Measurements from ENCODE around the gene IL17D. TPM values are rescaled to one million over a fixed set of nuclear protein-coding genes. Genes with fewer than 3 reads are reported as not detected.

The IL17D gene
- total and polyA plus RNA-seq, 2 donors = 0.52 to 0.85 TPM

DNA sequence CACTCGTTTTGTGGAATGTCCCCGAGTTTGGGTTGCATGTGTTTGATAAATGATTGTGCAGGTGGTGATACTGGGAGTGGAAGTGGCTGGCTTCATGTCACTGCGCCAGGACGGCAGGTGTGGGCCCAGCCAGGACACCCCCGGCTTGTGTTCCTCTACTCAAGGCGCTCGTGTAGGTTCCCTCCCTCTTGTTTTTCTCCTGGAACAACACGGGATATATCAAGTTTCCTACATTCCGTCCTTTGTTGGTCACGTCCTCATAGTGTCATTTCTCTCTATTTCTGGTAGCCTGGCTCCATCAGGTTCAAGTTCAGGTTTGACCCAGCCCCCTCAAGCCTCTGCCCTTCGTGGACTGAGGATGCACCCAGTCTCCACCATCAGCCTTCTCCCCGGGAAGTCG lies 16.3 kb downstream of the IL17D start:
- Histone ChIP-seq H3K9me3 (ENCODE audit: control insufficient read depth in 2 of 2, insufficient read depth in 1 of 2, low read length in 1 of 2) (peaks cover 0 to 6% of the 10 kb centered on the region in 2 donors), H3K36me3 (ENCODE audit: control insufficient read depth in 2 of 2, insufficient read depth in 2 of 2, low read length in 1 of 2) (no peaks in the 10 kb centered on the region), H3K27ac (ENCODE audit: low read depth in 1 of 2, low read length in 1 of 2) (no peak overlapping the region), H3K4me3 (ENCODE audit: low read length in 2 of 2) (no peak overlapping the region), H3K27me3 (ENCODE audit: control insufficient read depth in 2 of 2, insufficient read depth in 1 of 2, low read length in 1 of 2) (peaks cover 9 to 25% of the 10 kb centered on the region in 2 donors), H3K4me1 (ENCODE audit: control insufficient read depth in 2 of 2, insufficient read depth in 2 of 2, low read length in 2 of 2) (peaks cover 6 to 12% of the 10 kb centered on the region in 2 donors)
- WGBS = 93% methylated on average over 13 of the region's 13 CpGs
- DNase-seq (ENCODE audit: low read depth in 6 of 9, low spot score in 9 of 9) = no peak

DNA sequence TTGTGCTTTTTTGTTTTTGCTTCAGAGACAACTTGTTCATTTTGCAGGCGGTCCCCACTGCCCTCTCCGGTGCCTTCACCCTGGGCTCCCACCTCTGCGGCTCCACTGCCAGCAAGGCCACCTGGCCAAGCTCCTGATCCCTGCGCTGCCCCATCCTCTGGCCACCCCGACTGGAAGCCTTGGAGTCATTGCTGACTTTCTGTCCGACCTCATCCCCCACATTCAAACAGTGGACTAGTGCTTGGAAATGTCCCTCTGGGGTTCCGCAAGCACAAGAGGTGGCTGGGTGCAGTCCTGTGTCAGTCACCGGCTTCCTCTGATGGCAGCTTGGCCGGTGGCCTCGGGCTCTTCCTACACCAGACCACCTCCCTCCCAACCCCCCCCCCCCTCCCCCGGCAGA lies 17.0 kb downstream of the IL17D start:
- peaks cover 9 to 25% of the 10 kb centered on the region in 2 donors for H3K27me3 ChIP-seq (ENCODE audit: control insufficient read depth in 2 of 2, insufficient read depth in 1 of 2, low read length in 1 of 2)
- no peak overlapping the region for H3K27ac ChIP-seq (ENCODE audit: low read depth in 1 of 2, low read length in 1 of 2)
- H3K4me3 ChIP-seq (ENCODE audit: low read length in 2 of 2) = no peak overlapping the region
- H3K9me3 ChIP-seq (ENCODE audit: control insufficient read depth in 2 of 2, insufficient read depth in 1 of 2, low read length in 1 of 2) = peaks cover 0 to 6% of the 10 kb centered on the region in 2 donors
- no peaks in the 10 kb centered on the region for H3K36me3 ChIP-seq (ENCODE audit: control insufficient read depth in 2 of 2, insufficient read depth in 2 of 2, low read length in 1 of 2)
- no peak for DNase-seq (ENCODE audit: low read depth in 6 of 9, low spot score in 9 of 9)
- H3K4me1 ChIP-seq (ENCODE audit: control insufficient read depth in 2 of 2, insufficient read depth in 2 of 2, low read length in 2 of 2) = peaks cover 6 to 12% of the 10 kb centered on the region in 2 donors
- 97% methylated on average over 11 of the region's 11 CpGs for WGBS

DNA sequence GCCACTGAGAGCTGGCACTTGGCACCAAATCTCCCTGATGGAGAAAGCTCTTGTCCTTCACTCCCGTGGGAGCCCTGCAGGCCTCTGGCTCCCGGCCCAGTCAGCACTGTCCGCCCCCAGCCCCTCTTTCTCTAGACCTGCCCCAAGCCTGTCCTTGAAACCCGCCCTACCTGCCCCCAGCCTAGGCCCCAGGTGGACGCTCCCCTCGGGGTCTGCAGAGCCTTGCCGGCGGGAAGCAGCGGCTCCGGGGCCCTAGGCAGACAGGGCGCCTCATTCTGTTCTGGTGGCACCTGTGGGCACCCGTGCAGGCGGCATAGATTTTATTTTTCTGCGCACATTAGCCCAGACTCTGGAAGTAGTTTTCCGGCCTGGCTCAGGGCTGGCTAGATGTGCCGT lies 17.6 kb downstream of the IL17D start:
- 91% methylated on average over 16 of the region's 16 CpGs for WGBS
- H3K27ac ChIP-seq (ENCODE audit: low read depth in 1 of 2, low read length in 1 of 2) = no peak overlapping the region
- peaks cover 9 to 25% of the 10 kb centered on the region in 2 donors for H3K27me3 ChIP-seq (ENCODE audit: control insufficient read depth in 2 of 2, insufficient read depth in 1 of 2, low read length in 1 of 2)
- DNase-seq (ENCODE audit: low read depth in 6 of 9, low spot score in 9 of 9) = no peak
- peak overlapping the region in 1 of 2 donors; percentile 16 for H3K4me3 ChIP-seq (ENCODE audit: low read length in 2 of 2)
- peaks cover 0 to 6% of the 10 kb centered on the region in 2 donors for H3K9me3 ChIP-seq (ENCODE audit: control insufficient read depth in 2 of 2, insufficient read depth in 1 of 2, low read length in 1 of 2)
- H3K4me1 ChIP-seq (ENCODE audit: control insufficient read depth in 2 of 2, insufficient read depth in 2 of 2, low read length in 2 of 2) = peaks cover 6 to 12% of the 10 kb centered on the region in 2 donors
- H3K36me3 ChIP-seq (ENCODE audit: control insufficient read depth in 2 of 2, insufficient read depth in 2 of 2, low read length in 1 of 2) = no peaks in the 10 kb centered on the region

DNA sequence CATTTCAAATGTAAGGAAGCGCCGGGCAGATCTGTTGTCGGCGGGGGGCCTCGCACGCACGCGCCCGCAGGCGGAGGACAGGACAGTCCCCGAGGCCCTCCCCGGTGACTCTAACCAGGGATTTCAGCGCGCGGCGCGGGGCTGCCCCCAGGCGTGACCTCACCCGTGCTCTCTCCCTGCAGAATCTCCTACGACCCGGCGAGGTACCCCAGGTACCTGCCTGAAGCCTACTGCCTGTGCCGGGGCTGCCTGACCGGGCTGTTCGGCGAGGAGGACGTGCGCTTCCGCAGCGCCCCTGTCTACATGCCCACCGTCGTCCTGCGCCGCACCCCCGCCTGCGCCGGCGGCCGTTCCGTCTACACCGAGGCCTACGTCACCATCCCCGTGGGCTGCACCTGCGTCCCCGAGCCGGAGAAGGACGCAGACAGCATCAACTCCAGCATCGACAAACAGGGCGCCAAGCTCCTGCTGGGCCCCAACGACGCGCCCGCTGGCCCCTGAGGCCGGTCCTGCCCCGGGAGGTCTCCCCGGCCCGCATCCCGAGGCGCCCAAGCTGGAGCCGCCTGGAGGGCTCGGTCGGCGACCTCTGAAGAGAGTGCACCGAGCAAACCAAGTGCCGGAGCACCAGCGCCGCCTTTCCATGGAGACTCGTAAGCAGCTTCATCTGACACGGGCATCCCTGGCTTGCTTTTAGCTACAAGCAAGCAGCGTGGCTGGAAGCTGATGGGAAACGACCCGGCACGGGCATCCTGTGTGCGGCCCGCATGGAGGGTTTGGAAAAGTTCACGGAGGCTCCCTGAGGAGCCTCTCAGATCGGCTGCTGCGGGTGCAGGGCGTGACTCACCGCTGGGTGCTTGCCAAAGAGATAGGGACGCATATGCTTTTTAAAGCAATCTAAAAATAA lies 18.2 kb downstream of the IL17D start:
- WGBS = 13% methylated on average over 81 of the region's 81 CpGs
- DNase-seq (ENCODE audit: low read depth in 6 of 9, low spot score in 9 of 9) = peak in 4 of 9 donors; percentile 7 to 50 (median 26)

DNA sequence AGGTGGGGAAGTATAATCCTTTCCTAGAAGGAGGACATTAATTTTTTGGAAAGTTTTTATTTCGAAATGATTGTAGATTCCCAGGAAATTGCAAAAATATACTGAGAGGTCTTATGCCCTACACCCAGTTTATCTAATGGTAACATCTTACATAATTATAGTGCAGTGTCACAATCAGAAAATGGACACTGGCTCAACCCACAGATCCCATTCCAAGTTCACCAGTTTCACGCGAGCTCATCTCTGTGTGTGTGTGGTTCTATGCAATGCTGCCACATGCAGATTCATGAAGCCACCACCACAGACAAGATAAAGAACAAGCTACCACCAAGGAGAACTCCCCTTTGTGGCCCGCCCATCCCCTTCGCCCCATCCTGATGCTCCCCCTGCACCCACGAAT lies 24.4 kb downstream of the IL17D start:
- Histone ChIP-seq H3K4me1 (ENCODE audit: control insufficient read depth in 2 of 2, insufficient read depth in 2 of 2, low read length in 2 of 2) (no peaks in the 10 kb centered on the region), H3K9me3 (ENCODE audit: control insufficient read depth in 2 of 2, insufficient read depth in 1 of 2, low read length in 1 of 2) (no peaks in the 10 kb centered on the region), H3K36me3 (ENCODE audit: control insufficient read depth in 2 of 2, insufficient read depth in 2 of 2, low read length in 1 of 2) (peaks cover 0 to 3% of the 10 kb centered on the region in 2 donors), H3K4me3 (ENCODE audit: low read length in 2 of 2) (no peak overlapping the region), H3K27me3 (ENCODE audit: control insufficient read depth in 2 of 2, insufficient read depth in 1 of 2, low read length in 1 of 2) (no peaks in the 10 kb centered on the region), H3K27ac (ENCODE audit: low read depth in 1 of 2, low read length in 1 of 2) (no peak overlapping the region)
- DNase-seq (ENCODE audit: low read depth in 6 of 9, low spot score in 9 of 9) = no peak
- WGBS = 98% methylated on average over 6 of the region's 6 CpGs

More for the DNA sequence above, 18.2 kb downstream of the IL17D start:
- H3K9me3 ChIP-seq (ENCODE audit: control insufficient read depth in 2 of 2, insufficient read depth in 1 of 2, low read length in 1 of 2) = peaks cover 0 to 6% of the 10 kb centered on the region in 2 donors
- peaks cover 6 to 10% of the 10 kb centered on the region in 2 donors for H3K4me1 ChIP-seq (ENCODE audit: control insufficient read depth in 2 of 2, insufficient read depth in 2 of 2, low read length in 2 of 2)
- no peak overlapping the region for H3K27ac ChIP-seq (ENCODE audit: low read depth in 1 of 2, low read length in 1 of 2)
- no peaks in the 10 kb centered on the region for H3K36me3 ChIP-seq (ENCODE audit: control insufficient read depth in 2 of 2, insufficient read depth in 2 of 2, low read length in 1 of 2)
- peak overlapping the region; percentile 16 to 51 for H3K4me3 ChIP-seq (ENCODE audit: low read length in 2 of 2)
- peaks cover 9 to 25% of the 10 kb centered on the region in 2 donors for H3K27me3 ChIP-seq (ENCODE audit: control insufficient read depth in 2 of 2, insufficient read depth in 1 of 2, low read length in 1 of 2)

DNA sequence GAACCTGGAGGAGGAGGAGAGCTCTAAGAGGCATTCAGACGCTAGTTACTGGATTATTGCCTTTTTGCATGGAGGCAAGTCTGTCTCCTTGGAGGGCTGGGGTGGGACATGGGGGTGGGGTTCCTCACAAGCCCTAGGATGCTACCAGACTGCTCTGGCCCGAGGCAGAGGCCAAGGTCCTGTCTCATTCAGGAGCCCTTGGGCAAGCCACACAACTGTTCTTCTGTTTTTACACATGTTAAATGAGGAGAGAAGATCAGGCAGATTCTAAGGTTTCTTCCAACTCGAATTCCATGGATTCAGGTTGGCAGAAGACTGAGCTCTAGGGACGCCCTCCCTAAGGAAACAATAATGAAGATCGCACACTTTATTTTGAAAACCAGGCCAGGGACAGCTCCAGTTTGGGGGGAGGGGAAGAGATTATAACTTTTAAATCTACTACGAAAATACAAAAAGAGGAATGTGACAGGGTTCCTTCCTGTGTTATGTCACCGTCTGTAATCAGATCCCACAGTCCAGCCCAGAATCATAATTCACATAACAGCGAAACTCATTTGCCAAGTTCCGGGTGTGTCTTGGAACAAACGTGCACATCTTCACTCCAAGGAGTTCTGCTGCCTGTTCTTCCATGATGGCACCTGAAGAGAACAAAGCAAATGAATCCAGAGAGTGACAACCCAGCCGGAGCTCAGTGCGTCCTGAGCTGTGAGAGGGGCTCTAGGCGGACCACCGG lies 25.2 kb downstream of the IL17D start:
- Histone ChIP-seq H3K36me3 (ENCODE audit: control insufficient read depth in 2 of 2, insufficient read depth in 2 of 2, low read length in 1 of 2) (peaks cover 0 to 3% of the 10 kb centered on the region in 2 donors), H3K27ac (ENCODE audit: low read depth in 1 of 2, low read length in 1 of 2) (no peak overlapping the region), H3K27me3 (ENCODE audit: control insufficient read depth in 2 of 2, insufficient read depth in 1 of 2, low read length in 1 of 2) (no peaks in the 10 kb centered on the region), H3K4me1 (ENCODE audit: control insufficient read depth in 2 of 2, insufficient read depth in 2 of 2, low read length in 2 of 2) (no peaks in the 10 kb centered on the region), H3K4me3 (ENCODE audit: low read length in 2 of 2) (no peak overlapping the region), H3K9me3 (ENCODE audit: control insufficient read depth in 2 of 2, insufficient read depth in 1 of 2, low read length in 1 of 2) (no peaks in the 10 kb centered on the region)
- WGBS = 91% methylated on average over 14 of the region's 14 CpGs
- DNase-seq (ENCODE audit: low read depth in 6 of 9, low spot score in 9 of 9) = no peak

DNA sequence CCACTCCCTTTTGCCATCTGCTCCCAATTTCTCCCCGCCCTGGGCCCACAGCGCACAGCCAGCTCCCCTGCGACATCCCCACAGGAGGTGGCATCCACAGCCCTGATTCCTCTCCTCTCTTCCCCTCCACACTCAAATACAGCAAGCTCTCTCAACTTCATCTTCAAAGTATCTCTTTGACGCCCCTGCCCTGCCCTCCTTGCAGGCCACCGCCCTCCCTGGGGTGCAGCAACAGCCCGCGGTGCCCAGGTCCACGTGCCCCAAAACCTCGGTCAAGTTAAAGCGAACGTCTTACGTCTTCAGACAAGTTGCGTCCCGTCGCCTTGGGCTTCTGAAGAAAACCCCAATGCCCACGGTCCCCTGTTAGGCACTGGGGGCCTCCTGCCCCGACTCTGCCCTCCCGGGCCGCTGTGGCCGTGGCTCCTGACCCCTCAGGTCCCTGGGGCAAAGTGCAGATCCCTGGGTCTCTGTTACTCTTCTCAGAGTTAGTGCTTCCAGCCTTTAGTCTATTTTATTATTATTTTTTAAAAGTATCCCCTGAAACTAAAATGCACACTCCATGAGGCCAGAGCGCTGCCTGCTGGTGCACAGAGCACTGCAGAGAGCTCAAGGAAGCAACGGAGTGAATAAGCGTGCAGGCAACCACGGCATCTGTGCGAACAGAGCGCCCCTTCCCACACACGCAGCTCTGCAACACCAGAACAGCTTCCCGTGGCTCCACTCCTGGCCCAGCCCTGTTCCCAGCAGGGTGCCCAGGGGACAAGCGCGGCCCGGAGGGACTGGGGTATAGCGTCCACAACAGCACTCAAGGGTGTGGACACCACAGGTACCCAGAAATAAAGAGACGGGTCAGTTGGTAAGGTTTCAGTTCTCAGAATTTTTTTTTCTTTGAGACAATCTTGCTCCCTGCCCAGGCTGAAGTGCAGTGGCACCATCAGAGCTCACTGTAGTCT lies 26.4 kb downstream of the IL17D start:
- Histone ChIP-seq H3K36me3 (ENCODE audit: control insufficient read depth in 2 of 2, insufficient read depth in 2 of 2, low read length in 1 of 2) (peaks cover 0 to 3% of the 10 kb centered on the region in 2 donors), H3K4me1 (ENCODE audit: control insufficient read depth in 2 of 2, insufficient read depth in 2 of 2, low read length in 2 of 2) (no peaks in the 10 kb centered on the region), H3K27ac (ENCODE audit: low read depth in 1 of 2, low read length in 1 of 2) (no peak overlapping the region), H3K9me3 (ENCODE audit: control insufficient read depth in 2 of 2, insufficient read depth in 1 of 2, low read length in 1 of 2) (no peaks in the 10 kb centered on the region), H3K4me3 (ENCODE audit: low read length in 2 of 2) (no peak overlapping the region), H3K27me3 (ENCODE audit: control insufficient read depth in 2 of 2, insufficient read depth in 1 of 2, low read length in 1 of 2) (no peaks in the 10 kb centered on the region)
- DNase-seq (ENCODE audit: low read depth in 6 of 9, low spot score in 9 of 9) = no peak
- 98% methylated on average over 33 of the region's 33 CpGs for WGBS

DNA sequence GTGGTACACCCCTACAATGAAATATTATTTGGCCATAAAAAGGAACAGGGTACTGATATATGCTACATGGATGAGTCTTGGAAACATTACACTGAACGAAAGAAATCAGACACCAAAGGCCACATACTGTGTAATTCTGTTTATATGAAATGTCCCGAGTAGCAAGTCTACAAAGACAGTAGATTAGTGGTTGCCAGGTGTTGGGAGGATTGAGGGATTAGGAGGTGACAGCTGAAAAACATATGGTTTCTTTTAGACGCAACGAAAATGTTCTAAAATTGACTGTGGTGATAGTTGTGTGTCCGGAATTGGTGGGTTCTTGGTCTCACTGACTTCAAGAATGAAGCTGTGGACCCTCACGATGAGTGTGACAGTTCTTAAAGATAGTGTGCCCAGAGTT lies 35.1 kb downstream of the IL17D start:
- H3K9me3 ChIP-seq (ENCODE audit: control insufficient read depth in 2 of 2, insufficient read depth in 1 of 2, low read length in 1 of 2) = peaks cover 0 to 8% of the 10 kb centered on the region in 2 donors
- WGBS = 97% methylated on average over 6 of the region's 6 CpGs
- no peaks in the 10 kb centered on the region for H3K4me1 ChIP-seq (ENCODE audit: control insufficient read depth in 2 of 2, insufficient read depth in 2 of 2, low read length in 2 of 2)
- no peaks in the 10 kb centered on the region for H3K27me3 ChIP-seq (ENCODE audit: control insufficient read depth in 2 of 2, insufficient read depth in 1 of 2, low read length in 1 of 2)
- H3K4me3 ChIP-seq (ENCODE audit: low read length in 2 of 2) = no peak overlapping the region
- no peak for DNase-seq (ENCODE audit: low read depth in 6 of 9, low spot score in 9 of 9)
- H3K36me3 ChIP-seq (ENCODE audit: control insufficient read depth in 2 of 2, insufficient read depth in 2 of 2, low read length in 1 of 2) = no peaks in the 10 kb centered on the region
- H3K27ac ChIP-seq (ENCODE audit: low read depth in 1 of 2, low read length in 1 of 2) = no peak overlapping the region

Measured in thymus (tissue), 11 donors.